ENCODE measurements around the gene MUSTN1. TPM values are rescaled to one million over a fixed set of nuclear protein-coding genes. Genes with fewer than 3 reads are reported as not detected.

The MUSTN1 gene
- total RNA-seq, 1 donor from 2014 or later = 2.0 TPM

DNA sequence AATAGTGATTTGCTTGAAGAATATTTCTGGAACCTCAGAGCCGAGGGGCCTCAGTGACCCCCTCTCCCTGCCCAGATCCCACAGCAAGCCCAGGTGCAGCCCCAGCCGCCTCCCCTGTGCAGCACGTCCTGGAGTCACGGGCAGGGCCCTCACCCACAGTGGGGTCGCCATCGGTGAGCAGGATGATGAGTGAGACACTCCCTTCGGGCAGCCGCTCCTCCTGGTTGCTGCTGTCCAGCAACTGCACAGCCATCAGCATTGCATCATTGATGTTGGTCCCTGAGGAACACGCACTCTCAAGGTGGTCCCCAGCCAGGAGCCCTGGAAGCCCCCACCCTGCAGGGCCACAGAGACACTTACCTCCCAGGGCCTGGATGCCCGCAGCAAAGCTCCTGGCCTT is 10.8 kb downstream of the MUSTN1 start:
- no peaks in the 10 kb centered on the region for H3K9me3 Mint-ChIP-seq (ENCODE audit: unreplicated experiment)
- H3K27ac Mint-ChIP-seq (ENCODE audit: unreplicated experiment) = no peak overlapping the region
- H3K36me3 Mint-ChIP-seq (ENCODE audit: unreplicated experiment) = no peaks in the 10 kb centered on the region
- TF ChIP-seq CTCF (IDR thresholded peaks at IDR 0.05) = no peak
- DNase-seq (ENCODE audit: extremely low spot score, unreplicated experiment) = no peak
- H3K4me1 Mint-ChIP-seq (ENCODE audit: unreplicated experiment) = peaks cover 11% of the 10 kb centered on the region
- no peak overlapping the region for H3K4me3 Mint-ChIP-seq (ENCODE audit: unreplicated experiment)
- no peaks in the 10 kb centered on the region for H3K27me3 Mint-ChIP-seq (ENCODE audit: unreplicated experiment)

DNA sequence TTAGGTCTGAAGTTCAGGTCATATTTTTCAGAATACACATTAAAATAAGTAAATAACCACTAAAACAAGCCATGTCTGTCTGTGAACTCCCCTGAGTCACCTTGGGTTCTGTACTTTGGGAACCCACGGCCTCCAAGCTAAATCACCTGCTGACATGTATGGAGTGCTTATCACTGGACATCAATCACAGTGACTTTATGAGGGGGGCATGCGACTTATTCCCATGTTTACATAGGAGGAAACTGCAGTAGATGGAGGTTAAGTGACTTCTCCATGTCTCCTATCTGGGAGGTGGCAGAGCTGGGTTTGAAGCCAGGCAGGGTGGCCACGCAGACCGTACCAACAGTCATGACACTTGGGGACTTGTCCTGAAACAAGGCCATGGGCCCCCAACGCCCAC is 12.5 kb downstream of the MUSTN1 start:
- no peaks in the 10 kb centered on the region for H3K27me3 Mint-ChIP-seq (ENCODE audit: unreplicated experiment)
- no peak for DNase-seq (ENCODE audit: extremely low spot score, unreplicated experiment)
- TF ChIP-seq CTCF (IDR thresholded peaks at IDR 0.05) = no peak
- H3K4me1 Mint-ChIP-seq (ENCODE audit: unreplicated experiment) = peaks cover 3% of the 10 kb centered on the region
- no peak overlapping the region for H3K4me3 Mint-ChIP-seq (ENCODE audit: unreplicated experiment)
- no peaks in the 10 kb centered on the region for H3K36me3 Mint-ChIP-seq (ENCODE audit: unreplicated experiment)
- no peak overlapping the region for H3K27ac Mint-ChIP-seq (ENCODE audit: unreplicated experiment)
- H3K9me3 Mint-ChIP-seq (ENCODE audit: unreplicated experiment) = no peaks in the 10 kb centered on the region

- Mint-ChIP-seq H3K27ac (ENCODE audit: unreplicated experiment) (no peak overlapping the region), H3K4me1 (ENCODE audit: unreplicated experiment) (no peaks in the 10 kb centered on the region), H3K27me3 (ENCODE audit: unreplicated experiment) (no peaks in the 10 kb centered on the region), H3K4me3 (ENCODE audit: unreplicated experiment) (no peak overlapping the region), H3K36me3 (ENCODE audit: unreplicated experiment) (no peaks in the 10 kb centered on the region), H3K9me3 (ENCODE audit: unreplicated experiment) (no peaks in the 10 kb centered on the region)
- no peak for DNase-seq (ENCODE audit: extremely low spot score, unreplicated experiment)
- TF ChIP-seq CTCF (IDR thresholded peaks at IDR 0.05) = peak; percentile 56
Measured at GRCh38 chr3:52820736-52821135, 14.1 kb downstream of the MUSTN1 start.

GRCh38 chr3:52819936-52820335 is 14.9 kb downstream of the MUSTN1 start:
- Mint-ChIP-seq H3K27ac (ENCODE audit: unreplicated experiment) (no peak overlapping the region), H3K9me3 (ENCODE audit: unreplicated experiment) (no peaks in the 10 kb centered on the region), H3K4me1 (ENCODE audit: unreplicated experiment) (no peaks in the 10 kb centered on the region), H3K36me3 (ENCODE audit: unreplicated experiment) (no peaks in the 10 kb centered on the region), H3K4me3 (ENCODE audit: unreplicated experiment) (no peak overlapping the region), H3K27me3 (ENCODE audit: unreplicated experiment) (no peaks in the 10 kb centered on the region)
- no peak for TF ChIP-seq CTCF (IDR thresholded peaks at IDR 0.05)
- DNase-seq (ENCODE audit: extremely low spot score, unreplicated experiment) = no peak

- Mint-ChIP-seq H3K4me1 (ENCODE audit: unreplicated experiment) (no peaks in the 10 kb centered on the region), H3K27ac (ENCODE audit: unreplicated experiment) (no peak overlapping the region), H3K9me3 (ENCODE audit: unreplicated experiment) (no peaks in the 10 kb centered on the region), H3K36me3 (ENCODE audit: unreplicated experiment) (no peaks in the 10 kb centered on the region), H3K4me3 (ENCODE audit: unreplicated experiment) (no peak overlapping the region), H3K27me3 (ENCODE audit: unreplicated experiment) (no peaks in the 10 kb centered on the region)
- TF ChIP-seq CTCF (IDR thresholded peaks at IDR 0.05) = no peak
- DNase-seq (ENCODE audit: extremely low spot score, unreplicated experiment) = no peak
Measured at GRCh38 chr3:52817860-52818259, 17.0 kb downstream of the MUSTN1 start.

All from osteocyte (in vitro differentiated cells).